MM.1S (cell line): ENCODE results near the gene BMP10.

Experiments
- CTCF ChIP-seq: fragments of 300-600 bp; sonication (generic); IDR thresholded peaks from 2 replicates; pipeline ENCODE4 v1.5.1; 2016; ENCODE audit warnings: antibody characterized with exemption, low read length, mixed read lengths
- EZH2 ChIP-seq: fragments of 300-600 bp; sonication (generic); optimal IDR thresholded peaks from 2 replicates; pipeline ENCODE3; 2017; ENCODE audit warnings: low read depth, mild to moderate bottlenecking, antibody characterized with exemption, low read length, mixed read lengths
- EZH2phosphoT487 ChIP-seq: fragments of 300-600 bp; sonication (generic); IDR thresholded peaks from 2 replicates; pipeline ENCODE4 v1.6.1; 2018; ENCODE audit warnings: antibody characterized with exemption, low read length

DNA sequence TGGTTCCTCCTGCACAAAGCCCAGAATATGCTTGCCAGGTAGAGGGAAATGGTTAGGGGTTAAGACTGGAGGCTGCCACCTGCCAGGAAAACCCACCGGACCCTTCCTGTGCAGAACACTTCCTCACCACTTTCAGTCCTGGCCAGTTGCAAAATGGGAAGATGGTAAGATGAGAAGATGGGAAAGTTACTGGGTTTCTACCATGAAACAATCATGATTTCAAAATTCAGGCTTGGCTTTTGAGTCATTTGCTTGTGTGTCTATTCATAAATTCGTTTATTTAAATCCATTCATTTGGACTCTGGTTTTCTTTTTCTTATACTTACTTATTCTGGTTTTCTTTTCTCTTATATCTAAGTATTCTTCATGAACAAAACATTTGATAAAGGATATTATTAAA lies 7.2 kb downstream of the BMP10 start:
- TF ChIP-seq EZH2phosphoT487 = no peak
- TF ChIP-seq EZH2 = no peak
- TF ChIP-seq CTCF = no peak
